Endothelial cell of umbilical vein (primary cell): ENCODE measurements around the gene LPP. TPM values are rescaled to one million over a fixed set of nuclear protein-coding genes. Genes with fewer than 3 reads are reported as not detected.

Source experiments
- BruUV-seq: library from RNA; stranded (reverse); fragments of 400-500 nt; replicated peaks from 2 replicates; lab custom pipeline; 2021; lab: Mats Ljungman, UMichigan
- CTCF ChIA-PET: fragments of 300-600, 350-600 bp; sonication (Branson Sonifier 250); formaldehyde crosslinking; loops from one replicate; lab custom pipeline; 2021; ENCODE audit warnings: antibody characterized with exemption, inconsistent platforms; lab: Charles Lee
- POLR2A ChIA-PET: fragments of 300-600, 350-600 bp; sonication (Branson Sonifier 250); formaldehyde crosslinking; loops from one replicate; lab custom pipeline; 2021; ENCODE audit warnings: antibody characterized with exemption, inconsistent platforms; lab: Charles Lee
- DNase-seq: peaks from one replicate; pipeline ENCODE4 v3.0.0-alpha.2; 2011; ENCODE audit warnings: low read depth, low spot score
- FAIRE-seq: peaks from 2 replicates; lab custom pipeline; 2011; peaks lifted over from hg19 to GRCh38; lab: Jason Lieb, UNC
- H2AFZ ChIP-seq: 2 replicates; pipeline ENCODE4 v1.6.0; 2012; ENCODE audit warnings: low read depth, low read length, control low read depth, inconsistent platforms
- H3K27ac ChIP-seq: 2 replicates; pipeline ENCODE4 v1.5.1; 2011; ENCODE audit warnings: low read depth, mild to moderate bottlenecking, control low read depth, low read length, moderate library complexity; ENCODE audit not compliant: insufficient read depth
- H3K27me3 ChIP-seq, 2 experiments: 2 replicates each; pipeline versions ENCODE4 v1.6.0 to v1.6.1; 2011; ENCODE audit warnings: low read length in 2 of 2, mixed read lengths in 1 of 2; ENCODE audit not compliant: control insufficient read depth in 2 of 2, insufficient read depth in 2 of 2
- H3K36me3 ChIP-seq, 2 experiments: 2 replicates in 1 of 2; 3 replicates in 1 of 2; pipeline ENCODE4 v1.5.1; 2011; ENCODE audit warnings: low read length in 2 of 2, mild to moderate bottlenecking in 1 of 2, moderate library complexity in 1 of 2; ENCODE audit not compliant: control insufficient read depth in 2 of 2, insufficient read depth in 2 of 2; ENCODE audit errors: extremely low read depth in 1 of 2
- H3K4me1 ChIP-seq: 3 replicates; pipeline ENCODE4 v1.5.1; 2011; ENCODE audit warnings: mild to moderate bottlenecking, low read length; ENCODE audit not compliant: control insufficient read depth, insufficient read depth; ENCODE audit errors: extremely low read depth
- H3K4me2 ChIP-seq: 2 replicates; pipeline ENCODE4 v1.6.1; 2011; ENCODE audit warnings: low read length, control low read depth, mixed read lengths; ENCODE audit not compliant: insufficient read depth
- H3K4me3 ChIP-seq, 3 experiments: fragments of 200-600 bp in 1 of 3; sonication (generic), shearing (Covaris generic) in 1 of 3; replicated peaks in 1 of 3; 2 replicates each; pipeline ENCODE4 v1.5.1; 2011 to 2016; ENCODE audit warnings: control low read depth in 3 of 3, low read length in 3 of 3, mild to moderate bottlenecking in 2 of 3, inconsistent platforms in 1 of 3, low read depth in 1 of 3, moderate library complexity in 1 of 3; ENCODE audit not compliant: insufficient read depth in 1 of 3
- H3K79me2 ChIP-seq: 2 replicates; pipeline ENCODE4 v1.6.0; 2012; ENCODE audit warnings: low read length, inconsistent platforms; ENCODE audit not compliant: control insufficient read depth, insufficient read depth
- H3K9ac ChIP-seq: replicated peaks from 2 replicates; pipeline ENCODE3; 2011; ENCODE audit warnings: low read length, control low read depth; ENCODE audit not compliant: insufficient read depth; ENCODE audit errors: extremely low read depth
- H3K9me1 ChIP-seq: replicated peaks from 3 replicates; pipeline ENCODE4 v1.6.0; 2011; ENCODE audit warnings: mild to moderate bottlenecking, low read length; ENCODE audit not compliant: control insufficient read depth, insufficient read depth; ENCODE audit errors: extremely low read depth
- H3K9me3 ChIP-seq: replicated peaks from 2 replicates; pipeline ENCODE4 v1.5.1; 2012; ENCODE audit warnings: low read length, inconsistent platforms; ENCODE audit not compliant: control insufficient read depth, insufficient read depth
- H4K20me1 ChIP-seq: replicated peaks from 2 replicates; pipeline ENCODE3; 2011; ENCODE audit warnings: mild to moderate bottlenecking, low read length; ENCODE audit not compliant: control insufficient read depth, insufficient read depth; ENCODE audit errors: extremely low read depth
- CTCF ChIP-seq, 2 donors: IDR thresholded peaks; 1 replicate in 1 of 2; 2 replicates in 1 of 2; pipeline ENCODE4 v1.5.1; 2011; ENCODE audit warnings: low read length in 2 of 2, mild to moderate bottlenecking in 2 of 2, moderate library complexity in 2 of 2, control low read depth in 1 of 2, inconsistent platforms in 1 of 2, low read depth in 1 of 2; ENCODE audit not compliant: insufficient read depth in 1 of 2; ENCODE audit errors: extremely low read depth in 1 of 2
- EZH2 ChIP-seq: IDR thresholded peaks from 2 replicates; pipeline ENCODE4 v1.6.1; 2012; ENCODE audit warnings: borderline replicate concordance, low read depth, mild to moderate bottlenecking, moderate library complexity, low read length, inconsistent platforms; ENCODE audit not compliant: severe bottlenecking
- GATA2 ChIP-seq: IDR thresholded peaks from 2 replicates; pipeline ENCODE4 v1.7.0; 2011; ENCODE audit warnings: low read depth, mild to moderate bottlenecking, moderate library complexity, mixed read lengths, low read length; ENCODE audit not compliant: insufficient read length, insufficient read depth
- MAX ChIP-seq: IDR thresholded peaks from 2 replicates; pipeline ENCODE4 v1.6.1; 2011; ENCODE audit not compliant: insufficient read depth, insufficient read length
- MYC ChIP-seq: IDR thresholded peaks from one replicate; pipeline ENCODE4 v1.6.1; 2011; ENCODE audit warnings: mild to moderate bottlenecking, low read depth, low read length
- dilution Hi-C: fragments of 300-500 bp; cut with MboI; formaldehyde crosslinking; loops from one replicate; pipeline ENCODE4 v1.15.0; 2019; ENCODE audit warnings: low sequenced_read_pairs; ENCODE audit not compliant: extremely low pct_ligation_motif_present
- intact Hi-C: fragments of 100-400 bp; cut with micrococcal nuclease; formaldehyde crosslinking; loops from one replicate; pipeline ENCODE4 v1.10.0; 2022
- polyA plus RNA-seq, 4 experiments: library from polyadenylated mRNA; depleted of rRNA in 3 of 4; stranded (reverse) in 3 of 4; unstranded in 1 of 4; fragments of >200 nt; gene quantifications; 2 replicates each; pipeline versions ENCODE4 v1.2.1 to v1.2.3, GENCODE V29; 2011 to 2012; ENCODE audit warnings: missing spikeins in 1 of 4
- total RNA-seq: library from RNA; stranded (reverse); gene quantifications from 2 replicates; pipeline ENCODE4 v1.2.3, GENCODE V29; 2021

The LPP gene
- total and polyA plus RNA-seq, 2 donors (not counting 3 experiments of a cell fraction or from before 2014, with no cell fraction given): 16.9 to 153 TPM

GRCh38 chr3:188432802-188433520 is 279.0 kb downstream of the LPP start:
- FAIRE-seq (peak; percentile 50), DNase-seq (peak; percentile 67)
- intact Hi-C loops: no loop called here
- Histone ChIP-seq H3K9me1 (no peaks in the 10 kb centered on the region), H3K9me3 (no peaks in the 10 kb centered on the region), H3K79me2 (peaks cover 2% of the 10 kb centered on the region), H3K27me3 (no peaks in the 10 kb centered on the region), H3K4me1 (peaks cover 44% of the 10 kb centered on the region), H2AFZ (no peak overlapping the region), H3K4me2 (peak overlapping the region; percentile 39), H3K9ac (no peak overlapping the region), H3K36me3 (no peaks in the 10 kb centered on the region), H3K4me3 (no peak overlapping the region), H4K20me1 (no peaks in the 10 kb centered on the region), H3K27ac (no peak overlapping the region)
- dilution Hi-C loops: no loop called here
- ChIA-PET CTCF (interaction anchor here (0.9 to 1.6 kb wide), 5 partner anchors 21 to 685 kb away, joined by 3 to 7 read pairs (median 3); no protein-coding TSS in a partner anchor), POLR2A (interaction anchor here (0.7 kb wide), 1 partner anchor 114 kb away, joined by 3 read pairs; no protein-coding TSS in a partner anchor)
- TF ChIP-seq GATA2: no peak
- no peak for TF ChIP-seq MYC
- no peak for TF ChIP-seq CTCF (IDR thresholded peaks at IDR 0.05; ENCODE audit: extremely low read depth in 1 of 2, insufficient read depth in 1 of 2, low read depth in 1 of 2, low read length in 2 of 2)
- no peak for TF ChIP-seq EZH2
- TF ChIP-seq MAX: no peak
- BruUV-seq: no TSS peak
